Activated B cell treated with CpG ODN at 0.5 μM for 24 hours (primary cell): ENCODE results near the gene KAZN. TPM values are rescaled to one million over a fixed set of nuclear protein-coding genes. Genes with fewer than 3 reads are reported as not detected.

Experiments used
- ATAC-seq: fragments of 200-7000 bp; cut with Tn5 transposase; one replicate; pipeline ENCODE4 v1.10.0; 2021; ENCODE audit warnings: low read depth, mild to moderate bottlenecking, moderate library complexity
- CTCF ChIA-PET: fragments of 350-600 bp; sonication (Branson Sonifier 250); formaldehyde crosslinking; loops from one replicate; lab custom pipeline; 2021; ENCODE audit warnings: antibody characterized with exemption; lab: Charles Lee
- POLR2A ChIA-PET: fragments of 350-600 bp; sonication (Branson Sonifier 250); formaldehyde crosslinking; loops from one replicate; lab custom pipeline; 2021; ENCODE audit warnings: antibody characterized with exemption; lab: Charles Lee
- DNase-seq: peaks from one replicate; pipeline ENCODE4 v3.0.0; 2022
- H3K27ac Mint-ChIP-seq: one replicate; pipeline ENCODE4 v1.8.0; 2020; ENCODE audit warnings: mixed read lengths
- H3K27me3 Mint-ChIP-seq: one replicate; pipeline ENCODE4 v1.8.0; 2021; ENCODE audit warnings: mixed read lengths
- H3K36me3 Mint-ChIP-seq: one replicate; pipeline ENCODE4 v1.8.0; 2021; ENCODE audit warnings: low read depth, mixed read lengths
- H3K4me1 Mint-ChIP-seq: one replicate; pipeline ENCODE4 v1.8.0; 2021; ENCODE audit warnings: mixed read lengths
- H3K4me3 Mint-ChIP-seq: one replicate; pipeline ENCODE4 v1.8.0; 2020; ENCODE audit warnings: mild to moderate bottlenecking, mixed read lengths
- H3K9me3 Mint-ChIP-seq: one replicate; pipeline ENCODE4 v1.8.0; 2020; ENCODE audit warnings: mixed read lengths
- CTCF ChIP-seq: fragments of 200-600 bp; IDR thresholded peaks from one replicate; pipeline ENCODE4 v1.8.0; 2022; ENCODE audit warnings: antibody characterized with exemption, mild to moderate bottlenecking
- intact Hi-C: fragments of 100-400 bp; cut with micrococcal nuclease; formaldehyde crosslinking; loops from one replicate; pipeline ENCODE4 v1.15.1; 2024
- total RNA-seq: library from RNA; stranded (reverse); gene quantifications from 2 replicates; pipeline ENCODE4 v1.2.3, GENCODE V29; 2022

The KAZN gene
- total RNA-seq, 1 donor from 2014 or later, result 0.73 TPM

GRCh38 chr1:14936815-14937214 lies 338.3 kb downstream of the KAZN start:
- no peak overlapping the region for H3K4me3 Mint-ChIP-seq
- DNase-seq (no peak), ATAC-seq (no peak)
- ChIA-PET CTCF (no interaction called here), POLR2A (no interaction called here)
- H3K27me3 Mint-ChIP-seq, result peaks cover 3% of the 10 kb centered on the region
- H3K27ac Mint-ChIP-seq, result no peak overlapping the region
- no peaks in the 10 kb centered on the region for H3K4me1 Mint-ChIP-seq
- H3K9me3 Mint-ChIP-seq, result no peaks in the 10 kb centered on the region
- intact Hi-C loops, result no loop called here
- no peaks in the 10 kb centered on the region for H3K36me3 Mint-ChIP-seq
- TF ChIP-seq CTCF, result no peak

- POLR2A ChIA-PET, result no interaction called here
- no peaks in the 10 kb centered on the region for H3K9me3 Mint-ChIP-seq
- no peak overlapping the region for H3K4me3 Mint-ChIP-seq
- no peak for ATAC-seq
- intact Hi-C loops, result no loop called here
- DNase-seq, result no peak
- CTCF ChIA-PET, result no interaction called here
- H3K4me1 Mint-ChIP-seq, result no peaks in the 10 kb centered on the region
- no peak overlapping the region for H3K27ac Mint-ChIP-seq
- no peak for TF ChIP-seq CTCF
- peaks cover 3% of the 10 kb centered on the region for H3K27me3 Mint-ChIP-seq
- no peaks in the 10 kb centered on the region for H3K36me3 Mint-ChIP-seq
Measured at GRCh38 chr1:14937288-14937949, 338.9 kb downstream of the KAZN start.

- Mint-ChIP-seq H3K4me1 (no peaks in the 10 kb centered on the region), H3K36me3 (no peaks in the 10 kb centered on the region), H3K4me3 (no peak overlapping the region), H3K27ac (no peak overlapping the region), H3K9me3 (no peaks in the 10 kb centered on the region), H3K27me3 (no peaks in the 10 kb centered on the region)
- ChIA-PET POLR2A (no interaction called here), CTCF (no interaction called here)
- ATAC-seq (no peak), DNase-seq (no peak)
- intact Hi-C loops, result no loop called here
- no peak for TF ChIP-seq CTCF
Measured at GRCh38 chr1:14939527-14940284, 341.2 kb downstream of the KAZN start.

GRCh38 chr1:14940285-14940870 lies 341.9 kb downstream of the KAZN start:
- ATAC-seq (no peak), DNase-seq (no peak)
- ChIA-PET CTCF (no interaction called here), POLR2A (no interaction called here)
- H3K36me3 Mint-ChIP-seq, result no peaks in the 10 kb centered on the region
- no peak for TF ChIP-seq CTCF
- H3K27ac Mint-ChIP-seq, result no peak overlapping the region
- H3K27me3 Mint-ChIP-seq, result no peaks in the 10 kb centered on the region
- intact Hi-C loops, result no loop called here
- no peaks in the 10 kb centered on the region for H3K9me3 Mint-ChIP-seq
- no peak overlapping the region for H3K4me3 Mint-ChIP-seq
- no peaks in the 10 kb centered on the region for H3K4me1 Mint-ChIP-seq

GRCh38 chr1:14941864-14942263 lies 343.4 kb downstream of the KAZN start:
- Mint-ChIP-seq H3K4me1 (no peaks in the 10 kb centered on the region), H3K27ac (no peak overlapping the region), H3K4me3 (no peak overlapping the region), H3K36me3 (no peaks in the 10 kb centered on the region), H3K9me3 (no peaks in the 10 kb centered on the region), H3K27me3 (no peaks in the 10 kb centered on the region)
- ChIA-PET POLR2A (no interaction called here), CTCF (no interaction called here)
- no peak for ATAC-seq
- intact Hi-C loops, result no loop called here
- TF ChIP-seq CTCF, result no peak
- DNase-seq, result no peak
